Endothelial cell of umbilical vein (primary cell): ENCODE results near the gene METRN. TPM values are rescaled to one million over a fixed set of nuclear protein-coding genes. Genes with fewer than 3 reads are reported as not detected.

Experiments used
- BruUV-seq: library from RNA; stranded (reverse); fragments of 400-500 nt; replicated peaks from 2 replicates; lab custom pipeline; 2021; lab: Mats Ljungman, UMichigan
- CTCF ChIA-PET: fragments of 300-600, 350-600 bp; sonication (Branson Sonifier 250); formaldehyde crosslinking; loops from one replicate; lab custom pipeline; 2021; ENCODE audit warnings: antibody characterized with exemption, inconsistent platforms; lab: Charles Lee
- POLR2A ChIA-PET: fragments of 300-600, 350-600 bp; sonication (Branson Sonifier 250); formaldehyde crosslinking; loops from one replicate; lab custom pipeline; 2021; ENCODE audit warnings: antibody characterized with exemption, inconsistent platforms; lab: Charles Lee
- DNase-seq: peaks from one replicate; pipeline ENCODE4 v3.0.0-alpha.2; 2011; ENCODE audit warnings: low read depth, low spot score
- FAIRE-seq: peaks from 2 replicates; lab custom pipeline; 2011; peaks lifted over from hg19 to GRCh38; lab: Jason Lieb, UNC
- H2AFZ ChIP-seq: 2 replicates; pipeline ENCODE4 v1.6.0; 2012; ENCODE audit warnings: low read depth, low read length, control low read depth, inconsistent platforms
- H3K27ac ChIP-seq: 2 replicates; pipeline ENCODE4 v1.5.1; 2011; ENCODE audit warnings: low read depth, mild to moderate bottlenecking, control low read depth, low read length, moderate library complexity; ENCODE audit not compliant: insufficient read depth
- H3K27me3 ChIP-seq, 2 experiments: 2 replicates each; pipeline versions ENCODE4 v1.6.0 to v1.6.1; 2011; ENCODE audit warnings: low read length in 2 of 2, mixed read lengths in 1 of 2; ENCODE audit not compliant: control insufficient read depth in 2 of 2, insufficient read depth in 2 of 2
- H3K36me3 ChIP-seq, 2 experiments: 2 replicates in 1 of 2; 3 replicates in 1 of 2; pipeline ENCODE4 v1.5.1; 2011; ENCODE audit warnings: low read length in 2 of 2, mild to moderate bottlenecking in 1 of 2, moderate library complexity in 1 of 2; ENCODE audit not compliant: control insufficient read depth in 2 of 2, insufficient read depth in 2 of 2; ENCODE audit errors: extremely low read depth in 1 of 2
- H3K4me1 ChIP-seq: 3 replicates; pipeline ENCODE4 v1.5.1; 2011; ENCODE audit warnings: mild to moderate bottlenecking, low read length; ENCODE audit not compliant: control insufficient read depth, insufficient read depth; ENCODE audit errors: extremely low read depth
- H3K4me2 ChIP-seq: 2 replicates; pipeline ENCODE4 v1.6.1; 2011; ENCODE audit warnings: low read length, control low read depth, mixed read lengths; ENCODE audit not compliant: insufficient read depth
- H3K4me3 ChIP-seq, 3 experiments: fragments of 200-600 bp in 1 of 3; sonication (generic), shearing (Covaris generic) in 1 of 3; replicated peaks in 1 of 3; 2 replicates each; pipeline ENCODE4 v1.5.1; 2011 to 2016; ENCODE audit warnings: control low read depth in 3 of 3, low read length in 3 of 3, mild to moderate bottlenecking in 2 of 3, inconsistent platforms in 1 of 3, low read depth in 1 of 3, moderate library complexity in 1 of 3; ENCODE audit not compliant: insufficient read depth in 1 of 3
- H3K79me2 ChIP-seq: 2 replicates; pipeline ENCODE4 v1.6.0; 2012; ENCODE audit warnings: low read length, inconsistent platforms; ENCODE audit not compliant: control insufficient read depth, insufficient read depth
- H3K9ac ChIP-seq: replicated peaks from 2 replicates; pipeline ENCODE3; 2011; ENCODE audit warnings: low read length, control low read depth; ENCODE audit not compliant: insufficient read depth; ENCODE audit errors: extremely low read depth
- H3K9me1 ChIP-seq: replicated peaks from 3 replicates; pipeline ENCODE4 v1.6.0; 2011; ENCODE audit warnings: mild to moderate bottlenecking, low read length; ENCODE audit not compliant: control insufficient read depth, insufficient read depth; ENCODE audit errors: extremely low read depth
- H3K9me3 ChIP-seq: replicated peaks from 2 replicates; pipeline ENCODE4 v1.5.1; 2012; ENCODE audit warnings: low read length, inconsistent platforms; ENCODE audit not compliant: control insufficient read depth, insufficient read depth
- H4K20me1 ChIP-seq: replicated peaks from 2 replicates; pipeline ENCODE3; 2011; ENCODE audit warnings: mild to moderate bottlenecking, low read length; ENCODE audit not compliant: control insufficient read depth, insufficient read depth; ENCODE audit errors: extremely low read depth
- CTCF ChIP-seq, 2 donors: IDR thresholded peaks; 1 replicate in 1 of 2; 2 replicates in 1 of 2; pipeline ENCODE4 v1.5.1; 2011; ENCODE audit warnings: low read length in 2 of 2, mild to moderate bottlenecking in 2 of 2, moderate library complexity in 2 of 2, control low read depth in 1 of 2, inconsistent platforms in 1 of 2, low read depth in 1 of 2; ENCODE audit not compliant: insufficient read depth in 1 of 2; ENCODE audit errors: extremely low read depth in 1 of 2
- EZH2 ChIP-seq: IDR thresholded peaks from 2 replicates; pipeline ENCODE4 v1.6.1; 2012; ENCODE audit warnings: borderline replicate concordance, low read depth, mild to moderate bottlenecking, moderate library complexity, low read length, inconsistent platforms; ENCODE audit not compliant: severe bottlenecking
- FOS ChIP-seq: IDR thresholded peaks from 2 replicates; pipeline ENCODE4 v1.6.1; 2011; ENCODE audit warnings: mild to moderate bottlenecking, low read length, moderate library complexity, borderline replicate concordance; ENCODE audit not compliant: insufficient read depth
- GATA2 ChIP-seq: IDR thresholded peaks from 2 replicates; pipeline ENCODE4 v1.7.0; 2011; ENCODE audit warnings: low read depth, mild to moderate bottlenecking, moderate library complexity, mixed read lengths, low read length; ENCODE audit not compliant: insufficient read length, insufficient read depth
- JUN ChIP-seq: IDR thresholded peaks from 2 replicates; pipeline ENCODE4 v1.6.1; 2011; ENCODE audit warnings: borderline replicate concordance, low read depth; ENCODE audit not compliant: insufficient read length, insufficient read depth
- MYC ChIP-seq: IDR thresholded peaks from one replicate; pipeline ENCODE4 v1.6.1; 2011; ENCODE audit warnings: mild to moderate bottlenecking, low read depth, low read length
- POLR2A ChIP-seq: IDR thresholded peaks from 2 replicates; pipeline ENCODE4 v1.6.1; 2012; ENCODE audit warnings: low read depth, mild to moderate bottlenecking, control low read depth, low read length
- POLR2AphosphoS5 ChIP-seq: IDR thresholded peaks from 2 replicates; pipeline ENCODE4 v1.6.1; 2012; ENCODE audit warnings: low read depth, mild to moderate bottlenecking, control low read depth, low read length, moderate library complexity; ENCODE audit not compliant: insufficient read depth
- dilution Hi-C: fragments of 300-500 bp; cut with MboI; formaldehyde crosslinking; loops from one replicate; pipeline ENCODE4 v1.15.0; 2019; ENCODE audit warnings: low sequenced_read_pairs; ENCODE audit not compliant: extremely low pct_ligation_motif_present
- intact Hi-C: fragments of 100-400 bp; cut with micrococcal nuclease; formaldehyde crosslinking; loops from one replicate; pipeline ENCODE4 v1.10.0; 2022
- polyA plus RNA-seq, 4 experiments: library from polyadenylated mRNA; depleted of rRNA in 3 of 4; stranded (reverse) in 3 of 4; unstranded in 1 of 4; fragments of >200 nt; gene quantifications; 2 replicates each; pipeline versions ENCODE4 v1.2.1 to v1.2.3, GENCODE V29; 2011 to 2012; ENCODE audit warnings: missing spikeins in 1 of 4
- total RNA-seq: library from RNA; stranded (reverse); gene quantifications from 2 replicates; pipeline ENCODE4 v1.2.3, GENCODE V29; 2021
- TF ChIP-seq, protein P1 (sequence below): IDR thresholded peaks from 2 replicates; pipeline ENCODE4 v1.6.1; 2011; ENCODE audit not compliant: insufficient read depth, insufficient read length

The METRN gene
- total and polyA plus RNA-seq, 2 donors (not counting 3 experiments of a cell fraction or from before 2014, with no cell fraction given) = 10.0 to 16.1 TPM

GRCh38 chr16:763369-764183, 48.7 kb downstream of the METRN start:
- POLR2A ChIA-PET = no interaction called here
- dilution Hi-C loops (no loop called here), intact Hi-C loops (no loop called here)
- no peaks in the 10 kb centered on the region for H3K9me3 ChIP-seq
- no TSS peak for BruUV-seq
- no peak overlapping the region for H3K4me2 ChIP-seq
- no peak for DNase-seq
- TF ChIP-seq MYC (no peak), JUN (no peak), POLR2A (no peak), CTCF (IDR thresholded peaks at IDR 0.05; ENCODE audit: extremely low read depth in 1 of 2, insufficient read depth in 1 of 2, low read depth in 1 of 2, low read length in 2 of 2) (no peak), POLR2AphosphoS5 (no peak), EZH2 (no peak), GATA2 (no peak), FOS (no peak)
- TF ChIP-seq, protein P1, sequence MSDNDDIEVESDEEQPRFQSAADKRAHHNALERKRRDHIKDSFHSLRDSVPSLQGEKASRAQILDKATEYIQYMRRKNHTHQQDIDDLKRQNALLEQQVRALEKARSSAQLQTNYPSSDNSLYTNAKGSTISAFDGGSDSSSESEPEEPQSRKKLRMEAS = no peak
- no peak for FAIRE-seq
- H4K20me1 ChIP-seq = no peaks in the 10 kb centered on the region
- no peak overlapping the region for H3K9ac ChIP-seq
- no peaks in the 10 kb centered on the region for H3K9me1 ChIP-seq
- no peaks in the 10 kb centered on the region for H3K79me2 ChIP-seq
- CTCF ChIA-PET = no interaction called here
- no peak overlapping the region for H3K27ac ChIP-seq
- no peak overlapping the region for H2AFZ ChIP-seq
- no peaks in the 10 kb centered on the region for H3K4me1 ChIP-seq
- H3K27me3 ChIP-seq = no peaks in the 10 kb centered on the region
- H3K36me3 ChIP-seq = no peaks in the 10 kb centered on the region
- no peak overlapping the region for H3K4me3 ChIP-seq
